GM03348 (cell line): Measurements from ENCODE around the gene IFT57.
"Not testable (repeated sequence)": the region's sequence is repeated elsewhere in the genome, so short reads cannot be mapped to it uniquely, and the experiment has no call there.

Experiments
- DNase-seq: peaks from one replicate; pipeline ENCODE4 v3.0.0; 2012; ENCODE audit warnings: low spot score

The IFT57 gene

GRCh38 chr3:108159865-108160264, 62.4 kb downstream of the IFT57 start:
- DNase-seq: peak; percentile 17

GRCh38 chr3:108159105-108159504, 63.1 kb downstream of the IFT57 start:
- DNase-seq: no peak

- no peak for DNase-seq
Measured at GRCh38 chr3:108158251-108158650, 64.0 kb downstream of the IFT57 start.

DNA sequence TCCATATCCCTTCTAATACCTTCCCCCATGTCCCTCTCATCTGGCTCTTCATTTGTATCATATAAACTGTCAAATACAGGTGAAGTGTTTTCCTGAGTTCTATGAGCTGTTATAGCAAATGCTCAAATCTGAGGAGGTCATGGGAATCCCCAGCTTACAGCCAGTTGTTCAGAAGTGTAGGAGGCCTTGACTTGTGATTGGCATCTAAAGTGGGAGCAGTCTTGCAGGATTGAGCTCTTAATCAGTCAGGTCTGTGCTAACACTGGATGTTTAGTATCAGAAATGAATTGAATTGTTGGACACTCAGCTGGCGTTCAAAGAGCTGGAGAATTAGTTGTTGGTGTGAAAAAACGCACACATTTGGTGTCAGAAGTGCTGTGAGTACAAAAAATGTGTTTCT, 65.0 kb downstream of the IFT57 start:
- no peak for DNase-seq

DNA sequence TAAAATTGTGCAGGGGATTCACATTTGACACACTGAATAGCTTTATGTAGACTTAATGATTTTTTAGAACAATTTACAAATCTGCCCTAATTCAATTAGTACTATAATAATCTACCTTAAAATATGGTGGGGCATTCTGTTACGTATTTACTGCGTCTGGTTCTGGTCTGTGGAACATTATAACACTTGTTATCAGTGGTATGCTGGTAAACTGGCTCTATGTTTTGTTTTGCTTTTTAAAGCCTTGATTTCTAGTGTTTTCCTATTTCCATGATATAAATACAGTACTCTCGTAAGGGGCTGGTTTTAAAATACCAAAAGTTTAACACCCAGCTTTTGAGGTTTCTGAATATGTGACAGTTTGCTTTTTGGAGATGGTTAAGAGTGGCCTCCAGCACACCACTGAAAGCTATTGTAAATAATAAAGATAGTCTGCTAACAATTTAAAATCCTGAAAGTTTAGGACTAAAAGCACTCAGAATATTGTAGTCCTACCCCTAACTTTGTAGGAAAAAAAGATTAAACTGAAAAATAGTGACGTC, 65.8 kb downstream of the IFT57 start:
- no peak for DNase-seq

GRCh38 chr3:108155642-108156041, 66.6 kb downstream of the IFT57 start:
- DNase-seq: not testable (repeated sequence)

DNA sequence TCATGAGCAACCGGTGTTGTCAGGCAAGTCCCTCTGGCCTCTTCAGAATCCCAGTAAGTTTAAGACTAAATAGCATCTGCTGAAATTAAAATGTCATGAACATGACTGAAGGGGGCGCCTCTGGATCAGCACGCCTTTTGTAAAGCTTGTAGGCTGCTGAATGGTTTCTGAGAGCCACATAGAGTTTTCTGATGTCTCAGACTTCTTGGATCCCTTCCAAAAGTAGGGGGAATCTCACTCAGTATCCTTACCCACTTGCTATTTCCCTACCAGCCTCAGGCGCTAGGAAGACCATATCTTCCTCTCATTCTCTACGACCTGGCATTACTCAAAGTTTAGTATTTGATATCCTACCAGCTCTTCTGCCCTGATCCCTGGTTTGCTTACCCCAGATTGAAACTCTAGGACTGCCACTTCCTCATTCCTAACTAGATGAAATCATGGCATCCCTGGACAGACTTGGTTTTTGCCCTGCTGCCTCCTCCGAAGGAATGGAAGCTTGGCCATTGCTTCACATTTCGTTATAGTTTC, 68.7 kb downstream of the IFT57 start:
- peak; percentile 28 for DNase-seq

- no peak for DNase-seq
Measured at GRCh38 chr3:108152274-108152673, 70.0 kb downstream of the IFT57 start.

GRCh38 chr3:108150200-108150599, 72.0 kb downstream of the IFT57 start:
- DNase-seq: no peak

DNA sequence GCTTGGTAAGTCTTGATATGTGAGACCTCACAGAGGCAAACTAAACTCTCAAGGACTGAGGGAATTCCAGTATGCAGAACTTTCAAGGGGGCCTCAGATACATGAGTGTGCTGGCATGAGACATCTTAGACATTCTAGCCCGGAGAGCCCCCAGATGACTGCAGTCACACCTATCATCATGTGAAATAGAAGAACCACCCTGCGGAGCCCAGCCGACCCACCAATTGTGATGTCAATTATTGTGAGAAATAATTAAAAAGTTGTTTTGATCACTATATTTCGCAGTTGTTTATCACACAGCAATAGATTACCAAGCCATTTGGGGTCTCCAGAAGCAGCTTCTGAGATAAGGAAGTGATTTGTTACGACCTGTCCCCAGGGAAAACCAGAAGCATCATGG, 76.1 kb downstream of the IFT57 start:
- no peak for DNase-seq

DNA sequence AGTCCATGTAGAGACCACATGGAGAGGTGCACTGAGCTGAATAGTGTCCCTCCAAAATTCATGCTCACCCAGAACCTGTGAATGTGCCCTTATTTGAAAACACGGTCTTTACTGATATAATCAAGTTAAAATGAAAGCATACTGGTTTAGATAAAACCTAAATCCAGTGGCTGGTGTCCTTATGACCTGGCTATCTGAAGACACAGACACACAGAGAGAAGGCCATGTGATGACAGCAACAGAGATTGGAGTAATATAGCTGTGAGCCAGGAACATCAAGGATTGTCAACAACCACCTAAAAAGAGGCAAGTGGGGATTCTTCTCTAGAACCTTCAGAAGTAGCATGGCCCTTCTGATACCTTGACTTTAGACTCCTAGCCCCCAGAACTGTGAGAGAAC, 76.6 kb downstream of the IFT57 start:
- DNase-seq: no peak

- no peak for DNase-seq
Measured at GRCh38 chr3:108137460-108137814, 84.8 kb downstream of the IFT57 start.

GRCh38 chr3:108136561-108137459, 85.4 kb downstream of the IFT57 start:
- DNase-seq: no peak

DNA sequence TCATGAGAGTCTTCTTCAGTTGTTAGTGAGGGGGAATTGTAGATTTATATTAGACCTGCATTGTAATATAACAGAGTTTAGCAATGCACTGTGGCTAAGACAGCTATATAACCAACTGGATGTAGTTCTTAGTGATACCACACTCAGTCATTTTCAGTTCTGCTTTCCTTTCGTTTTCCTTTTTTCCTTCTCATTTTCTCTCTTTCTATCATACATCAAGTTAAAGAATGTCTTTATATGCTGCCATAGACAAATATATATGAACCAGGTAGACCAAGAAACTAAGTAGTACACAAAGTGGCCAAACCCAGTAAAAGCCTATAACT, 87.7 kb downstream of the IFT57 start:
- DNase-seq: no peak

GRCh38 chr3:108133858-108134554, 88.2 kb downstream of the IFT57 start:
- no peak for DNase-seq

DNA sequence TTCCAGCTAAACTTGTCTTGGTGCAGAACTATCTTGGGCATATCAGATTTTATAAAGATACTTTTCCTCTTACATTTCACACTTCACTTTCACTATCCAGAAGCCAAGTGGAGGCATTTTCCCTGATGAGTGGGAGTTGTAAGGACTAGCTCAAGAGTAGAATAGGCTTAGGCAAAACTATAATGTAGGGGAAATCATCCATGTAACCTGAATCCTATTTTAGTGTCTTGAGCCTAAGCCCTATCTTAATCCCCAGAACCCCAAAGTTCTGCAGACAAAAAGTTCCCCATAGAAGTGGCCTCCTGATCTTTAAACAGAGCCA, 89.2 kb downstream of the IFT57 start:
- DNase-seq: no peak

GRCh38 chr3:108131475-108132134, 90.6 kb downstream of the IFT57 start:
- DNase-seq: no peak

GRCh38 chr3:108130701-108131474, 91.3 kb downstream of the IFT57 start:
- DNase-seq: peak; percentile 70

DNA sequence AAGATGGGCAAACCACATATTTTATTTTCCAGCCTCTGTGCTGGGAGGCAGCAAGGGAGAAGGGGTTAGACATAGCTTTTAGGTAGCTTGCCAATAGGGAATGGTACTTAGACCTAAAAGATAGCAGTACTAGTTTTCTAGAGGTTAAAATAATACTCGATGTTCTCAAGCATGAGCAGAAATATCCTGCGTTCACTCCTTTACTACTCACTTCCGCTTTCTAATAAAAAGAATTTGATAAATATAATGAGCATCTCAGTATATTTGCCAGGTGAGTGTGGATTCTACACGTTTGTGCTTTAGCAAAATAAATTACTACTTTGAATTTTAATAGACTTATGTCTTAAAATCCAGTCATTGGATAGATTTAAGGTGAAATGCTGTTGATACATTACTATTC, 92.0 kb downstream of the IFT57 start:
- DNase-seq: no peak

GRCh38 chr3:108127301-108127988, 94.8 kb downstream of the IFT57 start:
- DNase-seq: no peak

DNA sequence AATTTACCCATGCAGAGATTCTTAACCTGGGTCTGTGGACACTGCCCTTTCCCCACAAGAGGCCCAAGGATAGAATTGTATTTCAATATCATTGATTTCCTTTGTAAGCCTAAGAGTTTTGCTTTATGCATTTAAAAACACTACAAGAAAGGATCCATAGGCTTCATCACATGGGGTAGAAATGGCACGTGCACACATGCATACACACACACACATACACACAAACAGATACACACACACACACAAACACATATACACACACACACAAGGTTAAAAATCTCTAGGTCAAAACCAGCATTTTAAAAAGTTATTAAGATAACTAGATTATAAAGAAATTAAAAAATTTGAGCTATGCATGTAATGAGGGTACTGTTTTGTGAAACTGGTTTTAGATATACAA, 95.9 kb downstream of the IFT57 start:
- no peak for DNase-seq
